Kidney epithelial cell (primary cell): ENCODE results near the gene PIP5KL1. TPM values are rescaled to one million over a fixed set of nuclear protein-coding genes. Genes with fewer than 3 reads are reported as not detected.

ENCODE experiments used
- DNase-seq: peaks from one replicate; pipeline ENCODE4 v3.0.0-alpha.2; 2010; ENCODE audit warnings: low read depth
- H3K27me3 ChIP-seq: 2 replicates; pipeline ENCODE4 v1.6.0; 2011; ENCODE audit warnings: low read length; ENCODE audit not compliant: control insufficient read depth, insufficient read depth
- H3K36me3 ChIP-seq: 2 replicates; pipeline ENCODE4 v1.5.1; 2011; ENCODE audit warnings: low read length; ENCODE audit not compliant: control insufficient read depth, insufficient read depth
- H3K4me3 ChIP-seq: 2 replicates; pipeline ENCODE4 v1.5.1; 2011; ENCODE audit warnings: low read depth, mild to moderate bottlenecking, control low read depth, low read length
- CTCF ChIP-seq: IDR thresholded peaks from 2 replicates; pipeline ENCODE4 v1.5.1; 2011; ENCODE audit warnings: mild to moderate bottlenecking, moderate library complexity, low read length, control low read depth, inconsistent platforms; ENCODE audit not compliant: insufficient read depth, poor library complexity, severe bottlenecking
- total RNA-seq: library from RNA; depleted of rRNA; stranded (reverse); fragments of >200 nt; gene quantifications from 2 replicates; pipeline ENCODE4 v1.2.3, GENCODE V29; 2015

The PIP5KL1 gene
- total RNA-seq, 1 donor from 2014 or later, result 3.6 TPM

DNA sequence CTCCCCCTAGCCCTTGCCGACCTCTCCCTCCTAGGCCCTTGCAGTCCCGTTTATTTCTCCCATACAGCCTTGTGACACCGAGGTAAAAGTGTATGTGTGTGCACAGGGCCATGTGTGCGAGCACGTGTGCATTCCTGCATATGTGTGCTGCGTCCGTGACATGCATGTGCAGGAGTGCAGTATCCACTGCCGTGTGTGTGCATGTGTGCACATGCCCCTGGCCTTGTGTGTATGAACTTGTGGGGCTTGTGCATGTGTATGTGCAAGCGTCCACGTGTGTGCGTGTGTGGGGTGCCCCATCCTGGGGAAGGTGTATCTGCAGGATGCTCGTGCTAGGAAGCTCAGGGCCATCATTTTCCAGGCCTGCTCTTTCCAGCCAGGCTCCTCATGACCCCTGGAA is 59.7 kb downstream of the PIP5KL1 start:
- H3K36me3 ChIP-seq, result peaks cover 2% of the 10 kb centered on the region
- DNase-seq, result no peak
- no peak for TF ChIP-seq CTCF
- no peak overlapping the region for H3K4me3 ChIP-seq
- no peaks in the 10 kb centered on the region for H3K27me3 ChIP-seq

Other genes starting within 250 kb of the PIP5KL1 start
- gene CFAP157, start 223.8 kb downstream of the PIP5KL1 start, total RNA-seq, result 0.07 TPM in 1 of 2 replicates, not detected in the other
- gene PTRH1, start 215.1 kb downstream of the PIP5KL1 start, total RNA-seq, result 36.5 and 43.6 TPM in 2 replicates
- not detected in 2 replicates for gene TTC16, start 214.7 kb downstream of the PIP5KL1 start, total RNA-seq
- 13.3 and 13.4 TPM in 2 replicates for gene TOR2A, start 195.5 kb downstream of the PIP5KL1 start, total RNA-seq
- gene SH2D3C, start 152.1 kb downstream of the PIP5KL1 start, total RNA-seq, result 0.17 and 0.27 TPM in 2 replicates
- 38.5 and 47.3 TPM in 2 replicates for gene CDK9, start 144.7 kb downstream of the PIP5KL1 start, total RNA-seq
- gene FPGS, start 127.9 kb downstream of the PIP5KL1 start, total RNA-seq, result 92.5 and 131 TPM in 2 replicates
- 3.4 and 6.3 TPM in 2 replicates for gene ENG, start 76.1 kb downstream of the PIP5KL1 start, total RNA-seq
- gene AK1, start 53.1 kb downstream of the PIP5KL1 start, total RNA-seq, result 44.8 and 56.4 TPM in 2 replicates
- 25.6 and 31.1 TPM in 2 replicates for gene ST6GALNAC6, start 31.2 kb downstream of the PIP5KL1 start, total RNA-seq
- 21.0 and 32.5 TPM in 2 replicates for gene ST6GALNAC4, start 13.7 kb downstream of the PIP5KL1 start, total RNA-seq
- 31.8 and 33.1 TPM in 2 replicates for gene DPM2, start 7.1 kb upstream of the PIP5KL1 start, total RNA-seq
- gene EEIG1, start 50.2 kb upstream of the PIP5KL1 start, total RNA-seq, result 16.5 and 29.4 TPM in 2 replicates
- gene NAIF1, start 136.5 kb upstream of the PIP5KL1 start, total RNA-seq, result 13.6 and 14.2 TPM in 2 replicates
- gene SLC25A25, start 137.5 kb upstream of the PIP5KL1 start, total RNA-seq, result 22.8 and 24.5 TPM in 2 replicates
- 81.2 and 98.4 TPM in 2 replicates for gene PTGES2, start 197.0 kb upstream of the PIP5KL1 start, total RNA-seq
- 233 and 283 TPM in 2 replicates for gene LCN2, start 218.7 kb upstream of the PIP5KL1 start, total RNA-seq
- 406 and 420 TPM in 2 replicates for gene BBLN, start 229.5 kb upstream of the PIP5KL1 start, total RNA-seq